A549 treated with Mapracorat at 1 μM for 4 hours (cell line): ENCODE data around the gene EME1. TPM values are rescaled to one million over a fixed set of nuclear protein-coding genes. Genes with fewer than 3 reads are reported as not detected.

ENCODE experiments used
- total RNA-seq: library from RNA; stranded (reverse); fragments of 200-300 nt; extraction: Qiagen RNA extraction; gene quantifications from 5 replicates; pipeline ENCODE4 v1.2.3, GENCODE V29; 2022

The EME1 gene, protein sequence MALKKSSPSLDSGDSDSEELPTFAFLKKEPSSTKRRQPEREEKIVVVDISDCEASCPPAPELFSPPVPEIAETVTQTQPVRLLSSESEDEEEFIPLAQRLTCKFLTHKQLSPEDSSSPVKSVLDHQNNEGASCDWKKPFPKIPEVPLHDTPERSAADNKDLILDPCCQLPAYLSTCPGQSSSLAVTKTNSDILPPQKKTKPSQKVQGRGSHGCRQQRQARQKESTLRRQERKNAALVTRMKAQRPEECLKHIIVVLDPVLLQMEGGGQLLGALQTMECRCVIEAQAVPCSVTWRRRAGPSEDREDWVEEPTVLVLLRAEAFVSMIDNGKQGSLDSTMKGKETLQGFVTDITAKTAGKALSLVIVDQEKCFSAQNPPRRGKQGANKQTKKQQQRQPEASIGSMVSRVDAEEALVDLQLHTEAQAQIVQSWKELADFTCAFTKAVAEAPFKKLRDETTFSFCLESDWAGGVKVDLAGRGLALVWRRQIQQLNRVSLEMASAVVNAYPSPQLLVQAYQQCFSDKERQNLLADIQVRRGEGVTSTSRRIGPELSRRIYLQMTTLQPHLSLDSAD
- total RNA-seq = 14.5 to 16.8 TPM (median 14.9 TPM) in 5 replicates

GRCh38 chr17:50372758-50373556 lies at the start of gene EME1, which contains the start of gene MRPL27:
Gene EME1, plus strand, starts transcription at chr17:50373229. Its CDS starts 1,980 bp downstream, at chr17:50375209.
Gene MRPL27, minus strand, starts transcription at chr17:50373184. Its CDS starts 14 bp downstream, at chr17:50373170.

GRCh38 chr17:50345432-50346312 lies 27.4 kb upstream of the EME1 start, which contains the start of gene XYLT2:
Gene XYLT2, plus strand, starts transcription at chr17:50346126. Its CDS starts 15 bp downstream, at chr17:50346141.

DNA sequence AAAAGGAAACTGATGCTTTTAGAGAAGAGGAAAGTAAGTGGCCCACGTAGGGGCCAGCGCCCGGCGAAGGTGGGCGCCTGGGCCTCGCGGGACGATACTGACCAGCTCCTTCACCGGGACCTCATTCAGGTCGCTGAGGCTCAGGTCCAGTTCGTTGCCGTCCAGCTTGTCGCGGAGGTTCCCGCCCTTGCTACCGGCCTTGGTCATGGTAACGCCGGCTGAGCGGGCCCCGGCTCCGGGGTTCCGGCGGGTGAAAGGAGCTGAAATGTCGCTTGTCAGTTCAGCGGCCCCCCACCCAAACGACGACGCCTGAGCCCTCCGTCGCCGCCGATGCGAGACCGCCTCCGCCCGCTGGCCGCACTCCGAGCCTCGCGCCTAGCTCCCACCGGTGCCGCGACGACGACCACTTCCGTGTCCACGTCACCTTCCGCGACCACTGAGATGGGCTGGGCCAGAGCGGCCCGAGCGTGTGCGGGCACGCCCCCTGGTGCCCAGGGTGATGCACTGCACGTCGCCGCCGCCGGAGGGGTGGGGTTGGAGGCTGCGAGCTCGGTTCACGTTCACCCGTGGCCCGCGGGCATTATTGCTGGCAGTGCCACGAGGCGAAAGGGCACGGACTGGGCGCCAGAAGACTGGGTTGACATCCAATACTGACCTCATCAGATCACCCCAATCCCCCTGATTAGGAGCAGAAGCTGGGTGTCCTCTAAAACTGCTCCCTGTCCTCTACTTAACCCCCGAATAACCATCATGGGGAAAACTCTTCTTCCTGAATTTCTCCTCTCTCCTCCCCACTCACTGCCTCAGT lies 24.3 kb downstream of the EME1 start, which contains the start of gene LRRC59:
LRRC59 (minus strand) TSS at position 413 of the 808 bp plus-strand sequence; CDS start at position 207, 206 bp downstream.

DNA sequence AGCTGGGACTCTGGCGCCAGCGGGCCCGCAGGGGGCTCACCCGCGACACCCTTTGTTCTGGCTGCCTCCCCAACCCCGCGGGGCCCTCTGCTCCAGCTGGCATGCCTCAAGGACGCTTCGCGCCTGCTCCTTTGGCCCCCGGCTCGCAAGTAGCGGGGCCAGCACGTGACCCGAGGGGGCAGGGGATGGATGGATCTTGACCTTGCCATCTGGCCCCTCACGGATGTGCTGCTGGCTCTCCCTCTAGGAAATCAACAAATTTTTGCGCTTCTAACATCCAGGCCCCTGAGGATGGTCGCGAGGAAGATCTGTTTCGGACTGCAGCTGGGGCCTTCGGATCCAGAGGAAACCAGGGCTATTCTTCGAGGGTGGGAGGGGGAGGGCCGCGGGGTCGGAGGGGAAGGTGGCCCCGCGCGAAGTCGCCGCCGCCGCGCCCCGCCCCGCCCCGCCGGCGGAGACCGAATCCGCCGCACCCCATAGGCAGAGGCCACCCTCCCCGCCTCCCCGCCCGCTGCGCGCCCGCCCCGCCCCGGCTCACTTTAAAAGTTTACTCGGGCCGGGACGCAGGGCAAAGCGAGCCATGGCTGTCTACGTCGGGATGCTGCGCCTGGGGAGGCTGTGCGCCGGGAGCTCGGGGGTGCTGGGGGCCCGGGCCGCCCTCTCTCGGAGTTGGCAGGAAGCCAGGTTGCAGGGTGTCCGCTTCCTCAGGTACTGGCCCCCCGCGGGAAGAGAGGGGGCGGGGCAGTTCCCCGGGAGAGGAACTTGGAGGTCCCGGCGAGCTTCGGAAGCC lies 52.8 kb downstream of the EME1 start, which contains the start of gene ACSF2:
ACSF2 (plus strand) TSS at position 537 of the 790 bp plus-strand sequence; CDS start at position 581, 44 bp downstream.

Other genes starting within 250 kb of the EME1 start
- gene SAMD14, start 243.1 kb upstream of the EME1 start, total RNA-seq = 0.13 to 0.50 TPM (median 0.37 TPM) in 5 replicates
- gene PPP1R9B, start 222.6 kb upstream of the EME1 start, total RNA-seq = 38.9 to 52.2 TPM (median 51.3 TPM) in 5 replicates
- 0.60 to 2.7 TPM (median 1.6 TPM) in 5 replicates for gene SGCA, start 207.2 kb upstream of the EME1 start, total RNA-seq
- 4.4 to 11.5 TPM (median 8.0 TPM) in 5 replicates for gene COL1A1, start 171.6 kb upstream of the EME1 start, total RNA-seq
- 16.2 to 21.1 TPM (median 18.5 TPM) in 5 replicates for gene TMEM92, start 98.8 kb upstream of the EME1 start, total RNA-seq
- gene XYLT2, start 27.1 kb upstream of the EME1 start, total RNA-seq = 17.7 to 24.3 TPM (median 20.9 TPM) in 5 replicates
- 132 to 166 TPM (median 145 TPM) in 5 replicates for gene MRPL27, start within 50 bp of the EME1 start, total RNA-seq
- 233 to 241 TPM (median 239 TPM) in 5 replicates for gene LRRC59, start 24.3 kb downstream of the EME1 start, total RNA-seq
- 9.1 to 14.9 TPM (median 12.5 TPM) in 5 replicates for gene ACSF2, start 53.0 kb downstream of the EME1 start, total RNA-seq
- not detected in 5 replicates for gene CHAD, start 95.7 kb downstream of the EME1 start, total RNA-seq
- gene RSAD1, start 105.6 kb downstream of the EME1 start, total RNA-seq = 25.7 to 34.8 TPM (median 32.4 TPM) in 5 replicates
- 0.32 to 1.2 TPM (median 0.84 TPM) in 5 replicates for gene MYCBPAP, start 135.2 kb downstream of the EME1 start, total RNA-seq
- gene EPN3, start 159.5 kb downstream of the EME1 start, total RNA-seq = 0.13 to 0.29 TPM (median 0.19 TPM) in 5 replicates
- gene SPATA20, start 173.9 kb downstream of the EME1 start, total RNA-seq = 65.4 to 88.3 TPM (median 83.2 TPM) in 5 replicates
- 2.7 to 4.6 TPM (median 4.1 TPM) in 5 replicates for gene CACNA1G, start 187.5 kb downstream of the EME1 start, total RNA-seq